Endothelial cell of umbilical vein (primary cell): ENCODE data around the gene C3. TPM values are rescaled to one million over a fixed set of nuclear protein-coding genes. Genes with fewer than 3 reads are reported as not detected.
"Not testable (repeated sequence)": the region's sequence is repeated elsewhere in the genome, so short reads cannot be mapped to it uniquely, and the experiment has no call there.

Experiments used
- BruUV-seq: library from RNA; stranded (reverse); fragments of 400-500 nt; replicated peaks from 2 replicates; lab custom pipeline; 2021; lab: Mats Ljungman, UMichigan
- CTCF ChIA-PET: fragments of 300-600, 350-600 bp; sonication (Branson Sonifier 250); formaldehyde crosslinking; loops from one replicate; lab custom pipeline; 2021; ENCODE audit warnings: antibody characterized with exemption, inconsistent platforms; lab: Charles Lee
- POLR2A ChIA-PET: fragments of 300-600, 350-600 bp; sonication (Branson Sonifier 250); formaldehyde crosslinking; loops from one replicate; lab custom pipeline; 2021; ENCODE audit warnings: antibody characterized with exemption, inconsistent platforms; lab: Charles Lee
- DNase-seq: peaks from one replicate; pipeline ENCODE4 v3.0.0-alpha.2; 2011; ENCODE audit warnings: low read depth, low spot score
- FAIRE-seq: peaks from 2 replicates; lab custom pipeline; 2011; peaks lifted over from hg19 to GRCh38; lab: Jason Lieb, UNC
- H2AFZ ChIP-seq: 2 replicates; pipeline ENCODE4 v1.6.0; 2012; ENCODE audit warnings: low read depth, low read length, control low read depth, inconsistent platforms
- H3K27ac ChIP-seq: 2 replicates; pipeline ENCODE4 v1.5.1; 2011; ENCODE audit warnings: low read depth, mild to moderate bottlenecking, control low read depth, low read length, moderate library complexity; ENCODE audit not compliant: insufficient read depth
- H3K27me3 ChIP-seq, 2 experiments: 2 replicates each; pipeline versions ENCODE4 v1.6.0 to v1.6.1; 2011; ENCODE audit warnings: low read length in 2 of 2, mixed read lengths in 1 of 2; ENCODE audit not compliant: control insufficient read depth in 2 of 2, insufficient read depth in 2 of 2
- H3K36me3 ChIP-seq, 2 experiments: 2 replicates in 1 of 2; 3 replicates in 1 of 2; pipeline ENCODE4 v1.5.1; 2011; ENCODE audit warnings: low read length in 2 of 2, mild to moderate bottlenecking in 1 of 2, moderate library complexity in 1 of 2; ENCODE audit not compliant: control insufficient read depth in 2 of 2, insufficient read depth in 2 of 2; ENCODE audit errors: extremely low read depth in 1 of 2
- H3K4me1 ChIP-seq: 3 replicates; pipeline ENCODE4 v1.5.1; 2011; ENCODE audit warnings: mild to moderate bottlenecking, low read length; ENCODE audit not compliant: control insufficient read depth, insufficient read depth; ENCODE audit errors: extremely low read depth
- H3K4me2 ChIP-seq: 2 replicates; pipeline ENCODE4 v1.6.1; 2011; ENCODE audit warnings: low read length, control low read depth, mixed read lengths; ENCODE audit not compliant: insufficient read depth
- H3K4me3 ChIP-seq, 3 experiments: fragments of 200-600 bp in 1 of 3; sonication (generic), shearing (Covaris generic) in 1 of 3; replicated peaks in 1 of 3; 2 replicates each; pipeline ENCODE4 v1.5.1; 2011 to 2016; ENCODE audit warnings: control low read depth in 3 of 3, low read length in 3 of 3, mild to moderate bottlenecking in 2 of 3, inconsistent platforms in 1 of 3, low read depth in 1 of 3, moderate library complexity in 1 of 3; ENCODE audit not compliant: insufficient read depth in 1 of 3
- H3K79me2 ChIP-seq: 2 replicates; pipeline ENCODE4 v1.6.0; 2012; ENCODE audit warnings: low read length, inconsistent platforms; ENCODE audit not compliant: control insufficient read depth, insufficient read depth
- H3K9ac ChIP-seq: replicated peaks from 2 replicates; pipeline ENCODE3; 2011; ENCODE audit warnings: low read length, control low read depth; ENCODE audit not compliant: insufficient read depth; ENCODE audit errors: extremely low read depth
- H3K9me1 ChIP-seq: replicated peaks from 3 replicates; pipeline ENCODE4 v1.6.0; 2011; ENCODE audit warnings: mild to moderate bottlenecking, low read length; ENCODE audit not compliant: control insufficient read depth, insufficient read depth; ENCODE audit errors: extremely low read depth
- H3K9me3 ChIP-seq: replicated peaks from 2 replicates; pipeline ENCODE4 v1.5.1; 2012; ENCODE audit warnings: low read length, inconsistent platforms; ENCODE audit not compliant: control insufficient read depth, insufficient read depth
- H4K20me1 ChIP-seq: replicated peaks from 2 replicates; pipeline ENCODE3; 2011; ENCODE audit warnings: mild to moderate bottlenecking, low read length; ENCODE audit not compliant: control insufficient read depth, insufficient read depth; ENCODE audit errors: extremely low read depth
- EZH2 ChIP-seq: IDR thresholded peaks from 2 replicates; pipeline ENCODE4 v1.6.1; 2012; ENCODE audit warnings: borderline replicate concordance, low read depth, mild to moderate bottlenecking, moderate library complexity, low read length, inconsistent platforms; ENCODE audit not compliant: severe bottlenecking
- GATA2 ChIP-seq: IDR thresholded peaks from 2 replicates; pipeline ENCODE4 v1.7.0; 2011; ENCODE audit warnings: low read depth, mild to moderate bottlenecking, moderate library complexity, mixed read lengths, low read length; ENCODE audit not compliant: insufficient read length, insufficient read depth
- POLR2A ChIP-seq: IDR thresholded peaks from 2 replicates; pipeline ENCODE4 v1.6.1; 2012; ENCODE audit warnings: low read depth, mild to moderate bottlenecking, control low read depth, low read length
- dilution Hi-C: fragments of 300-500 bp; cut with MboI; formaldehyde crosslinking; loops from one replicate; pipeline ENCODE4 v1.15.0; 2019; ENCODE audit warnings: low sequenced_read_pairs; ENCODE audit not compliant: extremely low pct_ligation_motif_present
- intact Hi-C: fragments of 100-400 bp; cut with micrococcal nuclease; formaldehyde crosslinking; loops from one replicate; pipeline ENCODE4 v1.10.0; 2022
- polyA plus RNA-seq, 4 experiments: library from polyadenylated mRNA; depleted of rRNA in 3 of 4; stranded (reverse) in 3 of 4; unstranded in 1 of 4; fragments of >200 nt; gene quantifications; 2 replicates each; pipeline versions ENCODE4 v1.2.1 to v1.2.3, GENCODE V29; 2011 to 2012; ENCODE audit warnings: missing spikeins in 1 of 4
- total RNA-seq: library from RNA; stranded (reverse); gene quantifications from 2 replicates; pipeline ENCODE4 v1.2.3, GENCODE V29; 2021
- TF ChIP-seq, protein P1 (sequence below): IDR thresholded peaks from 2 replicates; pipeline ENCODE4 v1.6.1; 2011; ENCODE audit not compliant: insufficient read depth, insufficient read length

Gene C3
- total and polyA plus RNA-seq, 2 donors (not counting 3 experiments of a cell fraction or from before 2014, with no cell fraction given), result 0.23 TPM; not detected in 1

DNA sequence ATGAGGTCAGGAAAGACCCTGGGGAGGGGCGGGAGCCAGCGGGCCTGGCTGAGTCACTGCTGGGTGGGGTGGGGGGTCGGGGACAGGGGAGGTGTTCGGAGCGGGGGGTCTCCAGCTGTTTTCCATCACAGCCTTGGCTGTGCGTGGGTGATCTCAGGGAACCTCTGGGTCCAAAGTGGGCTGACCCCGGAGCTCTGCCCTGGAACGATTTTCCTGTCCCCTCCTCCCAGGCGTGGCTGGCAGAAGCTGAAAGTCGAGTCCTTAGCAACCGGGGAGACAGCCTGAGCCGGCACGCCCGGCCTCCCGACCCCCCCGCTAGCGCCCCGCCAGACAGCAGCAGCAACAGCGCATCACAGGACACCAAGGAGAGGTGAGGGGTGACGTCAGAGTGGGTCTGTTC, 29.6 kb upstream of the C3 start:
- dilution Hi-C loops (no loop called here), intact Hi-C loops (no loop called here)
- Histone ChIP-seq H3K27ac (no peak overlapping the region), H3K4me2 (no peak overlapping the region), H3K27me3 (no peaks in the 10 kb centered on the region), H3K9me1 (no peaks in the 10 kb centered on the region), H3K4me3 (no peak overlapping the region), H3K79me2 (peaks cover 8% of the 10 kb centered on the region), H2AFZ (no peak overlapping the region), H3K4me1 (peaks cover 14% of the 10 kb centered on the region), H3K9ac (no peak overlapping the region), H3K36me3 (peaks cover 9 to 26% of the 10 kb centered on the region in 2 experiments), H4K20me1 (no peaks in the 10 kb centered on the region), H3K9me3 (no peaks in the 10 kb centered on the region)
- ChIA-PET POLR2A (no interaction called here), CTCF (interaction anchor here (1.0 kb wide), 1 partner anchor 11 kb away, joined by 4 read pairs; no protein-coding TSS in a partner anchor)
- TF ChIP-seq, protein P1, sequence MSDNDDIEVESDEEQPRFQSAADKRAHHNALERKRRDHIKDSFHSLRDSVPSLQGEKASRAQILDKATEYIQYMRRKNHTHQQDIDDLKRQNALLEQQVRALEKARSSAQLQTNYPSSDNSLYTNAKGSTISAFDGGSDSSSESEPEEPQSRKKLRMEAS, result no peak
- TF ChIP-seq GATA2 (no peak), EZH2 (no peak), POLR2A (no peak)
- BruUV-seq, result no TSS peak
- FAIRE-seq (no peak), DNase-seq (no peak)

DNA sequence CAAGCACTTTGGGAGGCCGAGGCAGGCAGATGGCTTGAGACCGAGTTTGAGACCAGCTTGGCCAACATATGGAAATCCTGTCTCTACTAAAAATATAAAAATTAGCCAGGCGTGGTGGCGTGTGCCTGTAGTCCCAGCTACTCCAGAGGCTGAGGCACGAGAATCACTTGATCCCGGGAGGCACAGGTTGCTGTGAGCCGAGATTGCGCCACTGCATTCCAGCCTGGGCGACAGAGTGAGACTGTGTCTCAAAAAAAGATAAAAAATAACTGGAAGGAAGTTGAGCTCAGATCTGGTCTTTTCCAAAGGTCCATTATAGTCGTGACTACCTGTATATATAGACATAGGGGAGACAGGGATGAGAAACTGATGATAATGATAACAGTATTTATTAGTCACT, 28.1 kb upstream of the C3 start:
- BruUV-seq, dilution Hi-C loops, H3K27me3 ChIP-seq, H3K4me3 ChIP-seq, H3K79me2 ChIP-seq, H3K9me3 ChIP-seq, FAIRE-seq, H3K4me2 ChIP-seq, intact Hi-C loops, H3K27ac ChIP-seq, POLR2A ChIA-PET, CTCF ChIA-PET, H2AFZ ChIP-seq, H3K9me1 ChIP-seq, H3K9ac ChIP-seq, H4K20me1 ChIP-seq, DNase-seq: not testable (repeated sequence)
- peaks cover 9 to 33% of the 10 kb centered on the region in 2 experiments for H3K36me3 ChIP-seq
- peaks cover 27% of the 10 kb centered on the region for H3K4me1 ChIP-seq
